Measurements from ENCODE around the gene TTC28.

Gene TTC28

DNA sequence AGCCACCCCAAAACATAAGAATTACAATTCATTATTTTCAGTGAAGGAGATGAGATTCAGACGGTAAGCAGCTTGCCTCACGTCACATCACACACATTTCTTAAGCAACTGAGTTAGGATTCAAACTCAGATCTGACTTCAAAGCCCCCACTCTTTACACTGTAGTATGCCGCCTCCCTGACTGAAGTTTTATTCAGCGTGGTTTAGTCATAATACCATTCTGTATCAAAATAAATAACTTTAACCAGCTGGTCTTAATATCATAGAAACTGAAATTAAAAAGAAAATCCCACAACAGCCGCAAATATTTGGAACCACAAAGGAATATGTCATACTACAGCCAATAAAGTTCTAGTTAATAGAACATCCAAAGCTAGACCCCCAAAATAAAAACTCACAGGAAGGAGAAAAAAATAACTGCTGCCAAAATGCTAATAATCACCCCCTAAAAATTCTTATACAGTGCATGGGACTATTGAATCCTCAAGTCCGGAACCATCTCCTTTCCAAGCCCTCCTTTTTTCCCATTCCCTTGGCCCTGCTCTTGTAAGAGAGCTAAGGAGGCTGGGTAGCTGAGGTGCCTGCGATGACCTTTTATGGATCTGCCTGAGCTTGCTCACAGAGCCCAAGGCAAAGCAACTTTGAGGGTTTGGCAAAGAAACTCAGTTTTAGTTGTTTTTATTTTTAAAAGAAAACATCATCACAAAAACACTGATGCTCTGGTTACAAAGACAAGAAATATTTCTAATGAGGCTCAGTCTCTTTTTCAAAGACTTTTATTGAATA lies 334.5 kb downstream of the TTC28 start:
- no peak for DNase-seq

DNA sequence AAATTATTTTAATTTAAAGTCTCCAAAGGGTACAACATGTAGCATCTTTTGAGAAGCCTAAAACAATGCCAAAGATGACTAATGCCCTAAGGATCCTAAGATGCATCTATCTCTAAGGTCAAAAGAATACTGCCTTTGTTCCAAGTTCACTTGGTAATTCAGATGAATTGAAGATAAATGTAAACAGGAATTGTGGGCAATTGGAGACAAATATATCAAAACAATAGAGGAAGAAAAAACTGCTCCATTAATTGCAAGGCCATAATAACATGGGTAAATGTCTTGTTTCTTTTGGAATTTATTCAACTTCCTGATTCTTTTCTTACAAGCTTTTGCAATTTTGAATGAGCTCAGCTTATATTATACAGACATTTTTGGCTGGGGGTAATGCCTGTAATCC lies 338.6 kb downstream of the TTC28 start:
- DNase-seq = no peak

DNA sequence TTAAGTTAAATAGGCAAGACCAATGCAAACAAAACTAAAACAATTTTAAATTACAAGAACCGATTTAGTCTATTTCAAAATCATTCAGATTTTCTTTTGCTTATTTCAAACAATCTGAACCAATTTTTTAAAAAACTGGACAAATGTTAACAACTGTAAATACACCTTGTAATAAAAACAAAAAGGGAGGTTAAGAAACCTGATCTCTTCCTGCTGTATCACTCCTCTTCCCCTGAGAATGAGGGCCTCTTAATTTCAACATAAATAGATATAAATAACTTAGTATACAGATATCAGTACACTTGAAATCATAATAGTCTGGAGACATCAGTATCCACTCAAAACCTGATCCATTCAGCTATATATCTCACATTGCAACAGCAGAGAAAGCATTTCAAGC lies 346.6 kb downstream of the TTC28 start:
- DNase-seq = no peak

DNA sequence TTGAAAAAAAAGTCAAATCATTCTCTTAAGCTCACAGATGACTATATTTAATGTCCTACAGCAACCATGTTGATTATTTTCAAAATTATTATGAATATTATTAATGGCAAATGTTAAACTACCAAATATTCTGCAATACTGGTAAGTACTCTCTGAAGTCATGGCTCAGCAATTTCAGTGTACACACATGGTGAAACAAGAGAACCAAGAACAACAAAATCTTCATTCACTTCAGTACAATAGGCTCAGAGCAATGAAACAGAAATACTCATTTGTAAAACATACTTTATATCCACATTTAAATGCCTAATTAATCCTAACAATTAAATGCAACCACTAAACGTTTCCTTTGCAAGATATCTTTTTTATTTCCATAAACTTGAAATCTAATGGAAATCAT lies 347.2 kb downstream of the TTC28 start:
- DNase-seq = no peak

DNA sequence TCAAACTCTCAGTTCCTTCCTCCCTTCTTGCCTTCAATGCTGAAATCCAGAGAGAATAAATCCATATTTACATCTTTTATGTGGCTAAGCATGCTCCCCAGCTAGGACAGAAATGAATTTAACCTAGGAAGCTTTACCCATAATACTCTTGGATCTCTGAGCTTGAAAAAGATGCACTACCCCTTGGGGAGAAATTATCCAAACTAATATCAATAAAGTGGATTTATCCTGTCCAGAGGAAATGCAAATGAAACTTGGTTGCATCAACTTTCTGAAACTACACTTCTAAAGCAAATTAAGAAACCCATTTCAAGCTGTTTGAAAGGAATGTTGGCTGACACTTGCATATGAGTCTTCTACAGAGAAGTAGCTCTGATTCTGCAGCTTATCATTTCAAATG lies 347.9 kb downstream of the TTC28 start:
- no peak for DNase-seq

DNA sequence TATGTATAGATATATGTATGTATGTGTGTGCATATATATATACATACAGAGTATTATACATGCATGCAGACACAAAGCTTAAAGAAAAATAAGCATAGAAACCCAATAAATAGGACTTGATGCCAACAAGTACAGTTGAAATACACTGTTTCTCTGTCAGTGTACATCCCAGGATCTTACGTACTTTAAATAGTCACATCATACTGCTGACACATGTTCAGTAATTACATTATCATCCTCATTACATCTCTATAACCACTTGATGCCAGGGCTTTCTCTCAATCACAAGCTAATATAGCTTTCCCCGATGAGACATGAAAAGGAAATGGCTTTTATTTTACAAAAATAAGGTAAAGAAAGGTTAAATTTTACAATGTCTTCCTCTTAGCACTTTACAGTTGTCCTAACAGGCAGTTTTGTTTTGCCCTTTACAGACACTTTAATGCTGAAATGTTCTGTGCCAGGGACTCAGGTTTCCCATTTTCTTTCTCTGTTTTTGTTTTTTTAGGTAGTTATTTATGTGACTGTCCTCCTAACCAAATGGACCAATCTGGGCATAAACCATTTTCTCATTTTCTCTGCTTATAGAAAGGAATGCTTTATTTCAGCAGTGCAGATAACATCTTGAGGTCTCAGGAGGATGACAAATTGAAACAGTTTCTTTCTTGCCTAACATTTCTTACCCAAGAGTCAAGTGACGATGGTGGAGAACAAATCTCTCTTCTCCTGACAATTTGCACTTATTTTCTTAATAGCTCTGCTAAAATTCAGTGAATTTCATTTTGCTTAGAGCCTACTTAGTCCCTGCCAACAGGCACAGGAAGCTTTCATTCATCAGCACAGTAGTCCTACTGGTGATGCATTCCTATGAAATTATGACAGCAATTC lies 350.2 kb downstream of the TTC28 start:
- DNase-seq = no peak

DNA sequence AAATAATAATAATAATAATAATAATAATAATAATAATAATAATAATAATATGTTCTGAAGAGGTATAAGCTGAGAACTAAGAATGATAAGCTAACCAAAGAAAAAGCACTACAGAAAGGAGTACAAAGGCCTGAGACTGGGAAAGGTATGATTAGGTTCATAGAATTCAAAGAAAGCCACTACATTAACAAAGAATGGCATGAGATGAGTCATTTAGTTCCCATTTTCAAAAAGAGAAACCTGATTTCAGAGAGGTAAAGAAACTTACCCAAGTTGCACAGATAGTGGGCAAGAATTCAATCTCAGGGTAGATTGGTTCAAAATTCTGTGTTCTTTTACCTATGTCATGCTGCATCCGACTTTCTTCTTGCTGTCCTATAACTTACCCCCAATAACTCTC lies 350.9 kb downstream of the TTC28 start:
- DNase-seq = no peak

DNA sequence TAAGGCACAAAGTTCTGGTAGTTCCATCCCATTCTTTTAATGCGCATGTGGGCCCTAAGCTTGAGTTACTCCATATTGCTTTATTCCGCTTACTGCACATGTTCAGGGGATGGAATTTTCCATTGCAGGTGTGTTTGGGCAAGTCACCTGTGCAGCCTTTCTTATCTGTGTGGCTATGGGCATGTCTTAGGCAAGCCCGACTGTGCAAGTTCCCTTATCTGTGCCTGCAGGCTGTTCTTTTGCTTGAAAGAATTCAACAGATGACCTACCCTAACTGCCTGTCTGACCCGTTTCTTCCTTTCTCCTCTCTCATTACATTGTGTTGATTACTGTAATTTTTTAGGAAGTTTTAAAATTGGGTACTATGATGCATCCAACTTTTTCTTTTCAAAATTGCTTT lies 363.6 kb downstream of the TTC28 start:
- no peak for DNase-seq

DNA sequence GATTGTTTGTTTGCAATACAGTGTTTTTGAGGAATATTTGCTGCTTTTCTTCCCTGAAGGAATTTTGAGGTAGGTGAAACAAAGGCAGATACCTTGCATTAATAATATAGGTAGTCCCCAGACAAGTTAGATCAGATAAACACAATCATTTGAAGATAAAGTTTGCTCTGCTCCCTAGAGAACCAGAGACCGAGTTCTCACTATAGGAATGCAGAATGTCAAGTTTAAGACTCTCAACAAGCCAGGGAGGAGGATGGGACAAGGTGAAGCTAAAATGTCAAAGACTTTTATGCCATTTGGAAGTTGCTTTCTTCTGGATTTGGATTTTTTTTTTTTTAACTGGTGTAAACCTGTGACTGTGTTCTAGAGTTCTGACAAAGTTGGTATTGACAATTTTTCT lies 364.7 kb downstream of the TTC28 start:
- no peak for DNase-seq

DNA sequence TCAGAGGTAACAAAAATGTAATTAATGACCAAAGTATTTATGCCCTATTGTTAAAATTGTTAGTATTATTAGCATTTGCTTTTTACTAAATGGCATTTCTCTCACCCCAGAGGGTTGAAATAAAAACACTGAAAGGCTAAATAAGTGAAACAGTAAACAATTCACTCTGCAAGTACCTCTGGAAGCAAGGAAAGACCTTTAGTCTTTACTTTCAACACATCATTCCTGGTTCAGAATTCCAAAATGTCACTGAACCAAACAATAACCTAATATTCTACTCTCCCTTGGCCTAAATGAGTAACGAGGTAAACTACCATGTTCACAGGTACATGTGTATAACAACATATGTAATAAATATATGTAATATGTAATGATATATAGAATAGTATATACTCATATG lies 369.3 kb downstream of the TTC28 start:
- DNase-seq = no peak

DNA sequence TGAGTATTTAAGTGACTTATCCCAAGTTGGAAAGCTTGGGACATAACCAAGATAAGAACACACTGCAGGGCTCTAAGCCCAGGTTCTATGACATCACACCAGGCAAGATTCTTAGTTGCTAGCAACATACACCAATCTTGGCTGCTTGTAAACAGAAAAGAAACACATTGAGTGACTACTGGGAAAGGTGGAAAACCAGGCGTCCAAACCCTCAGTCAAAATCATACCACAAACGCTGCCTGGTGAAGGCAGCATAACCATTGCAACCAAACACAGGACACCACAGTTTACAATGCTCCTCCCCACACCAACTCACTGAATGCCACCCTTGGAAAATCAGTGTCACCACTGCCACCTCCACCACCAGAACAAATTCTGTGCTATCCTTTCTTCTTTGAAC lies 379.9 kb downstream of the TTC28 start:
- no peak for DNase-seq

DNA sequence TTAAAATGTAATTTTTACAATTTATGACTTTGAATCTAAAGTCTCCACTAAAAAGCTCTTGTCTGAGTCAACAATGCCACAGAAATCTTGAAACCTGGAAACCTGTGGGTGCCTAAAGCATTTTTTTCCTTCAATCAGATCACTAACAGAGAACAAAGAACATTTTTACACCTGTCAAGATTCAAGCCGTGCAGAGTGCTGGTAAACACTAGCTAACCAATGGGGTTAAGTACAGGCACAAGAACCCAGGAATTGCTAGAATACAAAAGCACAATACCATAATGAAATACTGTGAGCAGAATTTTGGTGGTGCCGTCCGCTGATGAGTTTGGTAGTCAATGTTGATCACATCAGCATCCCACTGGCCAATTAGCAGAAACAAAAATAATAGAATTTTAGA lies 380.3 kb downstream of the TTC28 start:
- no peak for DNase-seq

DNA sequence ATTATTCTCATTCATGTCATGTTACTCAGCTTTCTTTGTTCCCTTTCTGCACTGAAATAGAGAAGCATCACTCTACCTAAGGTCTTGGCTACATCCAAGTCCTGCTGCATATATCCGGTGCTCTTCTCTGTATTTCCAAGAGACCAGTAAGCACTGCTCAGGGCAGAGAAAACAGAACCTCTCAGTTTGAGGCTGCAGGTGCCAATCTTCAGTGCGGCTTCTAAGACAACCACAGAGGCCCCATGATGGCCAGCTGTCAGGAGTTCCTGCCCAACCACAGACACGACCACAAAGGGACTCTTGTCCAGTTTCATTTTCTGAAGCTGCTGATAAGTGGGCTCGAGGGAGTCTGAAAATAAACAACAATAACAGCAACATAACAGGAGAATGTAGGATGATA lies 382.1 kb downstream of the TTC28 start:
- no peak for DNase-seq

DNA sequence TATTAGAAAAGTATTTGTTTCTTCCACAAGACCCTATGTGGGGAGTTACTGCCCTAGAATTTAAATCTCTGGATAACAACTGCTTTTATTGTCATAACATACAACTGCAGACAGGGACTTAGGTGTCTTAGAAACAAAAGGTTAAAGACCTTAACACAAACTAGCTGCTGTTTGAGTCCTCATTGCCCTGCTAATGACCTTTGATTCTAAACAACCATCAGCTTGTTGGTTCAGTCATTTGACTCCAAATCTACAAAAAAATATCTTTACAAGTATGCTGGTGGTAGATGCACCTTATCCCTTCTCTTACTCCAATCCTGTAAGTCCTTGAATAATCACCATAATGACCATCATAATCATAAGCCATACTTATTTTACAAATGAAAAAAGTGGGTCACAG lies 383.2 kb downstream of the TTC28 start:
- no peak for DNase-seq

DNA sequence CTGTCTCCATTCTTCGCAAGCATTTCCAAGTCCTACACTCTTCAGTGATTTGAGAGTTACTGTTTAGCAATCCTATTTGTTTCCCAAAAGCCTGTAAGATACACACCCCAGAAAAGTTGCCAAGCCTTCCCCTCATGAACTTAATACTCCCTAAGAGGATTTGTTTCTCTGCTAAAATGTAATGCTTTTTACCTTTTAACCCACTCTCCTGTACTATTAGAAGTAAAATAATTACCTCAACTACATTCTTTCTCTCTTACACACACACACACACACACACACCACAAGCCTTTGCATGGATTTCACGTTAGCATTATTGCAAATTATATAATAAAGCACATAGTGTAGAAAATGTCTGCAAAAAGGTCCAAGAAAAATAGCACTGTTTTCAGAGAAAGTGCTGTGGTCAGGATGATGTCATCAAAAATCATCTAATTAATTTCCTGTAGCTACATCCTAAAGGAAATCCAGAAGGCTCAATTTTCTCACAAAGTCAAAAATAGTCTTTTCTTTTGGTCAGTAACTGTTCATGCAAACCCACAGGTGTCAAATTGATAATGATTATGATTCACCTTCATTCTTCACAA lies 396.5 kb downstream of the TTC28 start:
- DNase-seq = no peak

DNA sequence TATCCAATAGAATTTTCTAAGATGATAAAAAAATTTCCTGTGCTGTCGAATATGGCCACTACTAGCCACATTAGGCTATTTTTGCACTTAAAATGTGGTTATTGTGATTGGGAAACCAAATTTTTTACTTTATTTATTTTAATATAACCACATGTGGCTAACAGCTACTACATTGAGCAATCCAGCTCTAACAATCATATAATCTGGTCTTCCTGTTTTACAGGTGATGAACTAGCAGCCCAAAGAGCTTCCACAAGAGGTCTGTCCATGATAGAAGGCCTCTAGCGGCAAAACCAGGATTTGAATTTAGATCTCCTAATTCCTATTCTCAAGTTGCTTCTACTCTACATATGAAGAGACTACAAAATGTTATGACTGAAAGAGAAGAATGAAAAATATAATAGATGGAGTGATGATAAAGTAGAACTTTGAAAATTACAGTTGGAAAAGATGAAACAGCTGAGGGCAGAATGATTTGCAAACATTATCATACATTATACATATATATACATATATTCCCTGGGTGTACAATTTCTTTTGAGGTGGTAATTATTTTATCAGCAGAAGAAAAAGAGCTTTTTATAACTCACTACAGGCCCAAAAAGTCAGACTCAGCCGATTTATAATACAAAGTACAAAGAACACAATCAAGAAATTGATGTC lies 397.1 kb downstream of the TTC28 start:
- DNase-seq = no peak

DNA sequence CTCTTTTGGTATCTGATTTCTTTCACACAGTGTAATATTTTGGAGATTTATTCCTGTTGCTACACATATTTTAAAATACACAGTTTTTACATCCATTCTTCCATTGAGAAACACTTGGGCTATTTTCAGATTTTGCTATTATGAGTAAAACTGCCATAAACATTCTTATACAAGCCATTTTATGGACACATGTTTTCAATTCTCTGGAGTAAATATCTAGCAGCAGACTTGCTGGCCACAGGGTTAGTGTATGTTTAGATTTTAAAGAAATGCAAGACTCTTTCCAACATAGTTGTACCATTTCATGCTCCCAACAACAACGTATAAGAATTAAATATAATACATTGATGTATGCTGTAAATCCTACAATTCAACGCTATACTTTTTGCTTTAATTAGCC lies 399.8 kb downstream of the TTC28 start:
- DNase-seq = no peak

DNA sequence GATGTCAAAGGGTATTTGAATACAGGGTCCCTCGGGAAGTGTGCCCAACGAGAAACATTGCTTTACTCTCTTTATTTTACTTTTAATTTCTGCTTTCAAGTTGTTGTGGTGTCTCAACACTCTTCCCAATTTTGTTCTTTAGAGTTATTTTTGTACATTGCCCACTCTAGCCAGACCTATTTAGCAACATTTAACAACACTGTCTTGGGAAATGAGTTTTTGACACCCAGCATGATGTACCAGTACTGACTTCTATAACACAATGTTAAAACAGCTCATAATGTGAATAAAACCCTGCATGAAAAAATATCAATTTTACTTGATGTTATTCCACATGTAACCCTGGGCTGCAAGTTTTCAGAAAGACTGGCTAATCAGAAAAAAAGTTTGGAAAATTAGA lies 410.4 kb downstream of the TTC28 start:
- DNase-seq = no peak

DNA sequence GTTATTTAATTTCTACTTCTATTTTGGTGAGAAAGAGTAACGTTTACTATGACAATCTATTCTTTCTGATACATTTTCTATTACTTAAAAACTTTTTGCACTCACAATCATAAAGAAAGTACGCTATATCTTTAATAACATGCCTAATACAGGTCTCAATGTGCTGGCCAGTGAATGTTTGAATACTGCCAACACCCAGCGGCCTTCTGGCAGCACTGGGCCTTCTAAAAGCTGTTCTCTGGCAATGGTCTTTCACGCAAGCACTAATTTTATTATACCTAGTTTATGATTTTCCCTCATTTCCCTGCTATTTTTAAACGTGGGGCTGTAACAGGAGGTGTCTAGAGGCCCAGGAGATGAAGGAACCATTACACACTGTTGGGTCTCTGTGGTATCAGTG lies 410.8 kb downstream of the TTC28 start:
- DNase-seq = no peak

DNA sequence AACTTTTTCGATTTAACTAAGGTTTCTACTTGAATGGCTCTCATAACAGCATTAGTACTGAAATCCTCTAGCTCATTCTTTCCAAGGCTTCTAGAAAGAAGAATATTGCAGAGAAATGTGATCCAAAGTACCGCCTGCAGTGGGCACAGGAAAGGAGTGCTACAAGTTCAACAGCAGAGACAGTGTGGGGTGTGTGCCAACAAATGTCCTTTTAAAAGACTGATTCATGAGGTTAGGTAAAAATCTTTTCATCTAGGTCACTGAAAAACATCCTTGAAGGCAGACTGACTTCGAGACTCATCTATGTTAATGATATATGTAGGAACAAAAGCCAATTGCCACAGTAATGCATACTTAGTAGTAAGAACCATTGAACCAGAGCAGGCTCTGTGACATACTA lies 411.5 kb downstream of the TTC28 start:
- no peak for DNase-seq

DNA sequence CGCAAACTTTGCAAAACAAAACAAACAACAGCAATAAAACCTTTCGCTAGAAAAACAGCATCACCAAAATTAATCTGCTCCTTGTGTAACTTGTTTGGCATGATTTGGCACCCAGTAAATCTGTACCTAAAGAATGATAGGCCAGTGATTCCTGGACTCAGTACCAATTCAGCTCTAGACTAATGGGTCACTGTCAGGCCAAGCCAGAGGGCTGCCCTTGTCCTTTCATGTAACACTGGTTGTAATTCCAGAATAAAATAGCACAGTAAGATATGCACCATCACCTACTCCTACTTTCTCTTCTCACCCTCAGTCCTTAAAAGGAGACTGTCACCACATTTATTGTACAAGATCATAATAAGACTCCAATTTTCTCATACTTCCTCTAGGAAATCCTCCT lies 419.0 kb downstream of the TTC28 start:
- DNase-seq = no peak

DNA sequence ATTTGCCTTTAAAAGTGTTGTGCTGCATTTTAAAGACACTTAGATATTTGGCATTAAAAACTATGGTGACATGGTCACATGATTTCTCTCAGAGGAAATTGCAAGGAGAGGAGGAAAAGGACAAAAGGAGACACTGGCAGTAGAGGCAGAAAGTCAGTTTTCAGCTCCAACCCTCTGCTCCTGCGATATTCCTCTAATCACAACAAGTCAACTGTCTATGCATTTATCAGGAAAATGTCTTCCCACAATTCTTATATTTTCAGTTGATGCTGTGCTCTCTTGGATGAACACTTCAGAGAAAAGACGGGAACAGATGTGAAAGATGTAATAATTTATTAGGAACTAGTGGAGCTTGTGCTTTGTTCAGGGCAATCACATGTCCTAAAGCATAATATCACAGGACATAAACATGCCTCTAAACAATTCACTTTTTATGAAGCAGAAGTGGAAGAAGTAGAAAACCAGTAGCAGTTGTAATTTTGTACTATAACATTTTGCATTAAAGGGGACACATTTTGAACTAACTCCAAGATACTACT lies 419.8 kb downstream of the TTC28 start:
- no peak for DNase-seq

DNA sequence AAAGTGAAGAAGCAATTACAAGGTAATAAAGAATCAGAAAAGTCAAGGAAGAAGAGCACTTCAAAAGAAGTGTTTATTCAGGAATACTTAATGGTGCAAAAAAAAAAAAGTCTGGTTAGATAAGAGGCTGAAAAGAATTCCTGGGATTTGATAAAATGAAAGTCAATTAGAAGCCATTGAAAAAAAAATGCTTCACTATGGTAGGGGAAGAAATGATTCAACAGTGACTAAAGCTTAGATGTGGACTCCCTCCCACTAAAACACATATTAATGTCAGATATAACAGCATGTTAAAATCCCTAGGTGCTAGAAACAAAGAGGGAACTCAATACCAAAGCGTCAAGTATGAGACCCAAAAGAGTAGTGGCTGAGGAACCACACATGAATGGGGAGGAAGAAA lies 425.2 kb downstream of the TTC28 start:
- DNase-seq = no peak

Measured in CD4-positive, alpha-beta T cell treated with Interleukin-4 for 4 hours (primary cell).